ENCODE measurements around the gene ZCCHC24.

The ZCCHC24 gene

GRCh38 chr10:79430325-79430905, 15.0 kb downstream of the ZCCHC24 start:
- DNase-seq = no peak

- no peak for DNase-seq
These were observed 15.7 kb downstream of the ZCCHC24 start for GRCh38 chr10:79429751-79430150.

- DNase-seq = no peak
These were observed 17.5 kb downstream of the ZCCHC24 start for GRCh38 chr10:79427965-79428364.

GRCh38 chr10:79425074-79425532, 20.3 kb downstream of the ZCCHC24 start:
- no peak for DNase-seq

GRCh38 chr10:79424221-79425073, 21.0 kb downstream of the ZCCHC24 start:
- no peak for DNase-seq

- DNase-seq = no peak
These were observed 23.1 kb downstream of the ZCCHC24 start for GRCh38 chr10:79422178-79422892.

- DNase-seq = no peak
These were observed 24.3 kb downstream of the ZCCHC24 start for GRCh38 chr10:79420974-79421688.

- DNase-seq = no peak
These were observed 26.4 kb downstream of the ZCCHC24 start for GRCh38 chr10:79418886-79419595.

GRCh38 chr10:79418274-79418673, 27.1 kb downstream of the ZCCHC24 start:
- DNase-seq = no peak

GRCh38 chr10:79417731-79418130, 27.7 kb downstream of the ZCCHC24 start:
- no peak for DNase-seq

GRCh38 chr10:79417266-79417665, 28.2 kb downstream of the ZCCHC24 start:
- no peak for DNase-seq

GRCh38 chr10:79416578-79417255, 28.7 kb downstream of the ZCCHC24 start:
- DNase-seq = no peak

- DNase-seq = no peak
These were observed 29.5 kb downstream of the ZCCHC24 start for GRCh38 chr10:79415736-79416577.

GRCh38 chr10:79414714-79415113, 30.7 kb downstream of the ZCCHC24 start:
- no peak for DNase-seq

GRCh38 chr10:79413196-79413595, 32.2 kb downstream of the ZCCHC24 start:
- no peak for DNase-seq

- no peak for DNase-seq
These were observed 32.9 kb downstream of the ZCCHC24 start for GRCh38 chr10:79412516-79412915.

- no peak for DNase-seq
These were observed 33.6 kb downstream of the ZCCHC24 start for GRCh38 chr10:79411546-79412495.

- DNase-seq = no peak
These were observed 34.9 kb downstream of the ZCCHC24 start for GRCh38 chr10:79410315-79411094.

- DNase-seq = no peak
These were observed 35.7 kb downstream of the ZCCHC24 start for GRCh38 chr10:79409726-79410085.

Measured in COR-L47 (cell line).